ENCODE results near the gene LRIG1.

GRCh38 chr3:66493458-66494099 is 7.2 kb downstream of the LRIG1 start:
- no peak for TF ChIP-seq SIX5 (IDR thresholded peaks at IDR 0.05; ENCODE audit: low read depth, low read length, severe bottlenecking)
- TF ChIP-seq CHD4 (IDR thresholded peaks at IDR 0.05) = no peak
- no peak for TF ChIP-seq TCF12 (IDR thresholded peaks at IDR 0.05; ENCODE audit: low read depth, low read length)
- TF ChIP-seq CEBPZ (IDR thresholded peaks at IDR 0.05; ENCODE audit: low read depth, low read length) = no peak
- TF ChIP-seq SREBF2 (IDR thresholded peaks at IDR 0.05; ENCODE audit: low read length) = no peak
- TF ChIP-seq POLR2AphosphoS5 (IDR thresholded peaks at IDR 0.05; ENCODE audit: low read length) = no peak
- TF ChIP-seq ZNF207 (IDR thresholded peaks at IDR 0.05; ENCODE audit: borderline replicate concordance) = no peak
- TF ChIP-seq KDM1A (IDR thresholded peaks at IDR 0.05; ENCODE audit: borderline replicate concordance) = no peak
- TF ChIP-seq REST (IDR thresholded peaks at IDR 0.05; ENCODE audit: low read depth, low read length) = no peak
- TF ChIP-seq SMAD1 (IDR thresholded peaks at IDR 0.05; ENCODE audit: low read depth, partially characterized antibody) = no peak
- TF ChIP-seq, protein P1, sequence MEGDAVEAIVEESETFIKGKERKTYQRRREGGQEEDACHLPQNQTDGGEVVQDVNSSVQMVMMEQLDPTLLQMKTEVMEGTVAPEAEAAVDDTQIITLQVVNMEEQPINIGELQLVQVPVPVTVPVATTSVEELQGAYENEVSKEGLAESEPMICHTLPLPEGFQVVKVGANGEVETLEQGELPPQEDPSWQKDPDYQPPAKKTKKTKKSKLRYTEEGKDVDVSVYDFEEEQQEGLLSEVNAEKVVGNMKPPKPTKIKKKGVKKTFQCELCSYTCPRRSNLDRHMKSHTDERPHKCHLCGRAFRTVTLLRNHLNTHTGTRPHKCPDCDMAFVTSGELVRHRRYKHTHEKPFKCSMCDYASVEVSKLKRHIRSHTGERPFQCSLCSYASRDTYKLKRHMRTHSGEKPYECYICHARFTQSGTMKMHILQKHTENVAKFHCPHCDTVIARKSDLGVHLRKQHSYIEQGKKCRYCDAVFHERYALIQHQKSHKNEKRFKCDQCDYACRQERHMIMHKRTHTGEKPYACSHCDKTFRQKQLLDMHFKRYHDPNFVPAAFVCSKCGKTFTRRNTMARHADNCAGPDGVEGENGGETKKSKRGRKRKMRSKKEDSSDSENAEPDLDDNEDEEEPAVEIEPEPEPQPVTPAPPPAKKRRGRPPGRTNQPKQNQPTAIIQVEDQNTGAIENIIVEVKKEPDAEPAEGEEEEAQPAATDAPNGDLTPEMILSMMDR (IDR thresholded peaks at IDR 0.05 in 2 of 3, conservative IDR thresholded peaks at IDR 0.05 in 1 of 3; ENCODE audit: control insufficient read depth in 2 of 3, extremely low read depth in 1 of 3, insufficient read depth in 1 of 3, low read depth in 3 of 3, low read length in 3 of 3) = no peak
- TF ChIP-seq KAT2A (conservative IDR thresholded peaks at IDR 0.05; ENCODE audit: control insufficient read depth, low read depth, low read length) = no peak
- TF ChIP-seq, protein P2, sequence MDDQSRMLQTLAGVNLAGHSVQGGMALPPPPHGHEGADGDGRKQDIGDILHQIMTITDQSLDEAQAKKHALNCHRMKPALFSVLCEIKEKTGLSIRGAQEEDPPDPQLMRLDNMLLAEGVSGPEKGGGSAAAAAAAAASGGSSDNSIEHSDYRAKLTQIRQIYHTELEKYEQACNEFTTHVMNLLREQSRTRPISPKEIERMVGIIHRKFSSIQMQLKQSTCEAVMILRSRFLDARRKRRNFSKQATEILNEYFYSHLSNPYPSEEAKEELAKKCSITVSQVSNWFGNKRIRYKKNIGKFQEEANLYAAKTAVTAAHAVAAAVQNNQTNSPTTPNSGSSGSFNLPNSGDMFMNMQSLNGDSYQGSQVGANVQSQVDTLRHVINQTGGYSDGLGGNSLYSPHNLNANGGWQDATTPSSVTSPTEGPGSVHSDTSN (IDR thresholded peaks at IDR 0.05; ENCODE audit: insufficient replicate concordance, low read depth, low read length) = no peak
- no peak for TF ChIP-seq POLR2A (IDR thresholded peaks at IDR 0.05; ENCODE audit: low read depth, low read length)
